IPS-18a (cell line): Measurements from ENCODE around the gene C1orf50.

Experiments used
- H3K27ac ChIP-seq: one replicate; pipeline ENCODE4 v1.5.1; 2013; ENCODE audit warnings: low read length
- H3K27me3 ChIP-seq: one replicate; pipeline ENCODE4 v1.6.1; 2013; ENCODE audit warnings: mild to moderate bottlenecking, low read length; ENCODE audit not compliant: control insufficient read depth, insufficient read depth
- H3K36me3 ChIP-seq: one replicate; pipeline ENCODE4 v1.6.1; 2013; ENCODE audit warnings: low read depth, low read length; ENCODE audit not compliant: control insufficient read depth
- H3K4me1 ChIP-seq: one replicate; pipeline ENCODE4 v1.6.1; 2013; ENCODE audit warnings: low read depth, low read length; ENCODE audit not compliant: control insufficient read depth
- H3K4me3 ChIP-seq: one replicate; pipeline ENCODE4 v1.5.1; 2013; ENCODE audit warnings: low read length
- H3K9ac ChIP-seq: one replicate; pipeline ENCODE4 v1.6.1; 2013; ENCODE audit warnings: mild to moderate bottlenecking, low read length, moderate library complexity
- H3K9me3 ChIP-seq: one replicate; pipeline ENCODE4 v1.6.1; 2013; ENCODE audit warnings: low read depth, low read length; ENCODE audit not compliant: control insufficient read depth

Gene C1orf50

DNA sequence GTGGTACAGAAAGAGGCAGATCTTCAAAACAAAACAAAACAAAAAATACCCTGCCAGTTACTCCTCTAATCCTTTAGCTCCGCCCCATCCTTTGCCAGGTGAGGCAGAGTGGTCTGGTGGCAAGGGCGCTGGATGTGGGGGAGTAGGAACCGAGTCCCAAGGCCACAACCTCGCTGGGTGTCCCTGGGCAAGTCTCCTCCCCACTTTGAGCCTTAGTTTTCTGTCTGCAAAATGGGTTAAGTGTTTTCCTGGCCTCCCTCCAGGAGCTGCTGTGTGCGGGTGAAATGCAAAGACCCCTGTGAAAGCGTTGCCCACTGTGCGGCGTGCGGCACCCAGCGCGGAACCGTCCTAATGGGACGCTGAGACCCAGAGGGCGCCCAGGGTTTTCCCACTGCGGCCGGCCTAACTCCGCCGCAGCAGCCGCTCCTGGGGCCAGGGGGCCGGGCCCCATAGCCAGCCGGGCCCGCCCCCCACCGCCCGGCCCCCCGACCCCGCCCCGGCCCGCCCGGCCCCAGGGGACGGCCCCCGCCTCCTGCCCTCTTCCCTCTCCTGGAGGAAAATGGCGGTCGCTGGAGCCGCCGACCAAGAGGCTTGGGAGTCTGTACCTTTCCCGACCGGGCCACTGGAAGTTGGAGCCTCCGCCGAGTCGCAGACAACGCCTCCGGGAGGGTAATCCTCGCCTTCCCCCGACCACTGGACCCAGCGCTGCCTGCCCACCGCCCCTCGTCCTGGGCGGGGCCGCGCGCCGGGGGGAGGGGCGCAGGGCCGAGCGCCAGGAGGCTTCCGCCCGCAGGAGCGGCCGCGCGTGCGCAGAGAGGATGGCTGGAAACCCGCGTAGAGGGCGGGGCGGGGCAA lies 49.8 kb downstream of the C1orf50 start, which contains the start of the genes ERMAP and SVBP:
Gene ERMAP, plus strand, starts transcription at position 538 of the 855 bp plus-strand sequence. CDS start 13,327 bp downstream, outside the sequence.
Gene SVBP, minus strand, starts transcription at position 813 of the 855 bp plus-strand sequence. CDS start 853 bp downstream, outside the sequence.
- Histone ChIP-seq H3K27ac (peak within 1 kb of the TSS; percentile 84), H3K27me3 (no peaks in the 10 kb centered on the region), H3K4me1 (peaks cover 8% of the 10 kb centered on the region), H3K9me3 (no peaks in the 10 kb centered on the region), H3K9ac (peak within 1 kb of the TSS; percentile 81), H3K4me3 (peak within 1 kb of the TSS; percentile 96), H3K36me3 (no peaks in the 10 kb centered on the region)

DNA sequence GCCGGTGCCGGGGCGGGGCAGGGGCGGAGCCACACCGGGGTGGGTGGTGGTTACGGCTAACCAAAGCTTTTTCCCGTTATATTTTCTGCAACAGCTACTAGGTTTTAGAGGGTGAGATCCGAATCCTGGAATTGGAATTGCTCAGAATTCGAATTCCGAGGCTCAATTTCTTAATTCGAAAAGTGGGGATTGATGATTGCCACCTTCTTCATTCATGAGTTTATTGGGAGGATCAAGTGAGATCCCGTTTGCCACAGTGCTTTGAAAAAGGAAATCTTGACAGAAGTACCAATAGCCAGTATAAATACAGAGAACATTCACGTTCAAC lies 50.4 kb downstream of the C1orf50 start:
- Histone ChIP-seq H3K27ac (no peak overlapping the region), H3K9ac (peak overlapping the region; percentile 81), H3K4me1 (peaks cover 8% of the 10 kb centered on the region), H3K36me3 (no peaks in the 10 kb centered on the region), H3K27me3 (no peaks in the 10 kb centered on the region), H3K4me3 (peak overlapping the region; percentile 60), H3K9me3 (no peaks in the 10 kb centered on the region)

DNA sequence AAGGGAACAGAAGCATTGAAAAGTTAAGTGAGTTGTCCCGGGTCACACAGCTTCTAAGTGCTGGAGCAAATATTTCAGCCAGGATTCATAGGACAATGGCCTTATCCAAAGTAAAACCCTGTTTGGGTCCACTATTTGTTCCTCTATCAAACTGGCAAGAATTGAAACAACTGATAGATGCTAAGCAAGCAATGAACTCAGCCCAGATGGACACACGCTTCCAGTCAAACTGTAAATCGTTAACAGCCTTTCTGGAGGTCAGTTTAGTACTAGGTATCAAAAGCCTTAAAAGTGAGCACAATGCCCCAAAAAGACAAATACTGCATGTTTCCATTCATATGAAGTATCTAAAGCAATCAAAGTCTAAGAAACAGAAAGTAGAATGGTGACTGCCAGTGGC lies 50.9 kb downstream of the C1orf50 start:
- Histone ChIP-seq H3K9ac (no peak overlapping the region), H3K27ac (no peak overlapping the region), H3K27me3 (no peaks in the 10 kb centered on the region), H3K4me1 (peaks cover 11% of the 10 kb centered on the region), H3K4me3 (no peak overlapping the region), H3K36me3 (no peaks in the 10 kb centered on the region), H3K9me3 (no peaks in the 10 kb centered on the region)

DNA sequence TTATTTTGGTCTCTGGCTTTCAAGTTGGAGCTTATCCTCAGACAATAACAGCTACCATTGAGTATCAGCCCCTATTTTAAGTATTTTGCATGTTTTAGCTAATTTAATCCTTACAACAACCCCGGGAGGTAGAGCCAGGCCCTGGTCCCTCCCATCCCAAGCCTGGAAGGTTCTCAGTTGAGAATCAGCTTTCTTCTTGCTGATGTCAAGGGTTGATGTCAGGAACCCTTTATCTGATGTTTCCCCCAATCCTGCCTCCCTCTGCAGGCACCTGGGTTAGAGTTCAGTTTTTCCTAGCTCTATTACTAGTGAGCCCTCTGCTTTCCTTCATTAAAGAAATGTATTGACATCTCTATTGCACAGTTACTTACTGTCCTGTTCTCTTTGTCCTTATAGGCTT lies 53.8 kb downstream of the C1orf50 start:
- H3K4me1 ChIP-seq: peaks cover 14% of the 10 kb centered on the region
- H3K4me3 ChIP-seq: no peak overlapping the region
- no peak overlapping the region for H3K9ac ChIP-seq
- no peaks in the 10 kb centered on the region for H3K9me3 ChIP-seq
- H3K36me3 ChIP-seq: no peaks in the 10 kb centered on the region
- no peaks in the 10 kb centered on the region for H3K27me3 ChIP-seq
- no peak overlapping the region for H3K27ac ChIP-seq

DNA sequence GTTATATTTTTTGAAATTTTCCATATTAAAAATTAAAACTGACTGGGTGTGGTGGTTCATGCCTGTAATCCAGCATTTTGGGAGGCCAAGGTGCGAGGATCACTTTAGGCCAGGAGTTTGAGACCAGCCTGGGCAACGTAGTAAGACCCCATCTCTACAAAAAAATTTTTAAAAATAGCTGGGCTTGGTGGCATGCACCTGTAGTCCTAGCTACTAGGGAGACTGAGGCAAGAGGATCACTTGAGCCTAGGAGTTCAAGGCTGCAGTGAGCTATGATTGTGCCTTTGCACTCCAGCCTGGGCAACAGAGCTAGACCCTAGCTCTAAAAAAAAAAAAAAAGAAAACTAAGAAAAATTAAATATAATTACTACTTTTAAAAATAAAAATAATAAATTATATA lies 54.6 kb downstream of the C1orf50 start:
- Histone ChIP-seq H3K4me3 (no peak overlapping the region), H3K4me1 (peaks cover 7% of the 10 kb centered on the region), H3K9me3 (no peaks in the 10 kb centered on the region), H3K27ac (no peak overlapping the region), H3K27me3 (no peaks in the 10 kb centered on the region), H3K36me3 (no peaks in the 10 kb centered on the region), H3K9ac (no peak overlapping the region)

DNA sequence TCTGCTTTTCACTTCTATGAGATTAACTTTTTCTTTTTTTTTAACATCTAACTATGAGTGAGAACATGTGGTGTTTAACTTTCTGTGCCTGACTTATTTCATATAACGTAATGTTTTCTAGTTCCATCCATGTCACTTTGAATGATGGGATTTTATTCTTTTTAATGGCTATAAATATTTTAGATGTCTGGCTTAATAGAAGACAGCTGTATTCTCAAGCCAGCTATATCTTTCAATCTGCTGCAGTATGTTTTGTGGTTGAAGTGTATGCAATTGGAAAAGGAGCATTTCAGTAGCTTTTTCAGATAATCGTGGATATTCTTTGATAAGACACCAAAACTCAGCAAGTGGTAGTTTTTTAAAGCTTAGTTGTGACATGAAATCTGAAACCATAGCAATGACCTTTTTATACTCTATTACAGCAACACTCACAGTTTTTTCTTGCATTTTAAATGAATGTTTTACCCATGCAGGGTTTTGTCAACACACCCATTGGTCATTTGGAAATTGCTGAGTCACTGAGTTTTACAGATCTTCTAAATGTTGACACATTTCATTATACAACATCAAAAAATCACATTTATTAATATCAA lies 55.8 kb downstream of the C1orf50 start:
- Histone ChIP-seq H3K9ac (peak overlapping the region; percentile 9), H3K4me3 (no peak overlapping the region), H3K27me3 (no peaks in the 10 kb centered on the region), H3K9me3 (no peaks in the 10 kb centered on the region), H3K27ac (peak overlapping the region; percentile 57), H3K4me1 (peaks cover 7% of the 10 kb centered on the region), H3K36me3 (no peaks in the 10 kb centered on the region)

DNA sequence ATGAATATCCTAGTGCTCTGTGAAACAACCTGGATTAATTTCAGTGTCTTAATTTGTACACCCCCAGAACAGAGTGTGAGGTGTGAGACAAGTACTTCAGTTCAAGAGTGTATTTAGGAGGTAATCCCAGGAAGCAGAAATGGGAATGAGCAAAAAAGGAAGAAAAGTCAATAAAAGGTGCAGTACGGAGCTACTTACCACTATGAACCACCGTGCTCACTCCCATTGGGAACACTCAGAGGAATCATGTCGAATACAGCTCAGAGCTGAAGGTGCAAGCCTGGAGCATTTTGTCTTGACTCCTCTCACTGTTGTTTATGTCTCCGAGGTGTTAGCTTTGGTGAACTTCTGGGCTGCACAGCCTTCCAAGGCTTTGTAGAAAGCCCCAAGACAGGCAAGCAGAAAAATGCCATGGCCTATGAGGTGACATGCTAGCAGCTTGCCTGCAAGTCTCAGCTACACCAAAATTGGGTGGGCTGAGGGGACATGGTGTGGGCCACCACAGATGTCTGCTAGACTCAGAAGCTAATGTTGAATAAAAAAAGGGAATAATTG lies 57.5 kb downstream of the C1orf50 start:
- Histone ChIP-seq H3K4me3 (no peak overlapping the region), H3K9ac (no peak overlapping the region), H3K4me1 (peaks cover 7% of the 10 kb centered on the region), H3K9me3 (no peaks in the 10 kb centered on the region), H3K36me3 (no peaks in the 10 kb centered on the region), H3K27me3 (no peaks in the 10 kb centered on the region), H3K27ac (no peak overlapping the region)

DNA sequence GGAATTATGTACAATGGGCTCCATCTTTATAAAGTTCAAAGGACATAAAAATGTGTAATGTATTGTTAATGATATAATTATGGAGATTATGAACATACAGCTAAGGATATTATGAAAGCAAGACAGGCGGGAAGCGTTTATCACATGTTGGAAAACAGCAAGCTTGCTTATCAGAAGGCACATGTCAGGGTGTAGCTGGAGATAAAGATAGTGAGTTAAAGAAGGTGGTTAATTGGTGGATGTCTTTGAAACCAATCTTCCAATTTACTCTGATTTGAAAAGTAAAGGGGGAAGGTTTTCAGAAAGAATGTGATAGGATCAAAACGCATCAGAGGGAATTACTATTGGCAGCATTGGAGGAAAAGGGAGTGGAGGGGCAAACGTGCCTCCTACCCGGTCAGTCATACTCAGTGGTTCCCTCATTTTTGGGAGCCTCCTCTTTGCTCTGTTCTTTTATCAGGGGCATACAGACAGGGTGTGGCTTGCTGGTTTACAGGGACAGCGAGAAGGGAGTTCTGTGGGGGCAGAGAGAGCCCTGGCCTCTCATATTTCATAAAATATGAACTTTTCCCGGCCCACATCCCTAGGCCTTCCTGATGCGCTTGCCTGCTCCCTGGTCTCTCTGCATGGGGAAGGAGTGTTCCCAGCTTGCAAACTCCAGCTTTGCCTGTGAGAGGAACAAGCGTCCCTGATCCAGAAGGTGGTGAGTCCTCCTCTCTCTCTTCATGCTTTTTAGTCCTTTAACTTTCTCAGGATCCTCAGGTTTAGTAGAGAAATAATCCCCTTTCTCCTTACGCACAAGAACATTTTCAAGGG lies 58.2 kb downstream of the C1orf50 start:
- Histone ChIP-seq H3K9ac (no peak overlapping the region), H3K4me1 (peaks cover 7% of the 10 kb centered on the region), H3K4me3 (no peak overlapping the region), H3K36me3 (no peaks in the 10 kb centered on the region), H3K27me3 (no peaks in the 10 kb centered on the region), H3K9me3 (no peaks in the 10 kb centered on the region), H3K27ac (no peak overlapping the region)
